Tibial nerve (tissue), 4 donors: ENCODE measurements around the gene ANAPC7. TPM values are rescaled to one million over a fixed set of nuclear protein-coding genes. Genes with fewer than 3 reads are reported as not detected.

Experiments used
- DNase-seq, 2 donors: peaks; one replicate each; pipeline ENCODE4 v3.0.0-alpha.2; 2019; ENCODE audit warnings: low spot score in 2 of 2
- H3K27ac ChIP-seq, 4 donors: fragments of 200-600 bp; sonication (generic) in 3 of 4; one replicate each; pipeline ENCODE4 v1.5.1; 2017 to 2019; ENCODE audit warnings: mild to moderate bottlenecking in 1 of 4
- H3K27me3 ChIP-seq, 2 donors: fragments of 200-600 bp; sonication (generic) in 1 of 2; one replicate each; pipeline versions ENCODE4 v1.5.1 to v1.6.0; 2017 to 2019
- H3K36me3 ChIP-seq, 3 donors: fragments of 200-600 bp; sonication (generic); one replicate each; pipeline ENCODE4 v1.5.1; 2018 to 2019
- H3K4me1 ChIP-seq, 4 donors: fragments of 200-600 bp; sonication (generic) in 3 of 4; one replicate each; pipeline ENCODE4 v1.5.1; 2017 to 2019
- H3K4me3 ChIP-seq, 4 donors: fragments of 200-600 bp; sonication (generic) in 3 of 4; one replicate each; pipeline ENCODE4 v1.5.1; 2017 to 2019; ENCODE audit warnings: mild to moderate bottlenecking in 1 of 4, moderate library complexity in 1 of 4
- H3K9me3 ChIP-seq, 4 donors: fragments of 200-600 bp; sonication (generic) in 3 of 4; one replicate each; pipeline ENCODE4 v1.5.1; 2017 to 2019
- CTCF ChIP-seq, 5 experiments: fragments of 200-600 bp in 3 of 5; fragments of 450-650 bp in 2 of 5; sonication (generic) in 3 of 5; IDR thresholded peaks; one replicate each; pipeline ENCODE4 v1.5.1; 2016 to 2019; ENCODE audit warnings: antibody characterized with exemption in 5 of 5, mild to moderate bottlenecking in 3 of 5, moderate library complexity in 2 of 5
- EP300 ChIP-seq, 2 donors: sonication (generic); formaldehyde crosslinking; IDR thresholded peaks; one replicate each; pipeline ENCODE4 v1.6.1; 2017; ENCODE audit warnings: antibody characterized with exemption in 2 of 2, mild to moderate bottlenecking in 1 of 2
- POLR2A ChIP-seq, 2 donors: fragments of 450-650 bp; IDR thresholded peaks; one replicate each; pipeline ENCODE4 v1.6.1; 2017; ENCODE audit warnings: antibody characterized with exemption in 2 of 2, mild to moderate bottlenecking in 2 of 2, moderate library complexity in 2 of 2
- WGBS, 2 donors: methylation state at CpG; one replicate each; pipeline ENCODE4 v1.1.5; 2018; 5-methylcytosine and 5-hydroxymethylcytosine counted together
- total RNA-seq, 4 donors: library from RNA; depleted of rRNA; stranded (reverse); fragments of >200 nt; gene quantifications; one replicate each; pipeline ENCODE4 v1.1.0, GENCODE V29; 2016

Gene ANAPC7
- total RNA-seq, 4 donors from 2014 or later = 26.3 to 46.7 (median 39.2) TPM

GRCh38 chr12:110373025-110373424 lies 30.5 kb downstream of the ANAPC7 start:
- TF ChIP-seq POLR2A (IDR thresholded peaks at IDR 0.05) = no peak
- TF ChIP-seq EP300 (IDR thresholded peaks at IDR 0.05) = no peak
- TF ChIP-seq CTCF (IDR thresholded peaks at IDR 0.05) = no peak
- H3K4me1 ChIP-seq = peaks cover 0 to 18% (median 3%) of the 10 kb centered on the region in 4 donors
- peaks cover 0 to 82% (median 2%) of the 10 kb centered on the region in 3 donors for H3K36me3 ChIP-seq
- no peaks in the 10 kb centered on the region for H3K27me3 ChIP-seq
- WGBS, 2 donors = 69% methylated on average over 4 of the region's 4 CpGs
- H3K9me3 ChIP-seq = no peaks in the 10 kb centered on the region
- no peak overlapping the region for H3K27ac ChIP-seq
- no peak for DNase-seq
- no peak overlapping the region for H3K4me3 ChIP-seq

- Histone ChIP-seq H3K27ac (no peak overlapping the region), H3K9me3 (no peaks in the 10 kb centered on the region), H3K4me3 (no peak overlapping the region), H3K27me3 (no peaks in the 10 kb centered on the region), H3K36me3 (peaks cover 0 to 73% (median 0%) of the 10 kb centered on the region in 3 donors), H3K4me1 (peaks cover 0 to 18% (median 3%) of the 10 kb centered on the region in 4 donors)
- 86 to 87% methylated on average over 7 of the region's 7 CpGs for WGBS, 2 donors
- no peak for TF ChIP-seq CTCF (IDR thresholded peaks at IDR 0.05)
- no peak for TF ChIP-seq EP300 (IDR thresholded peaks at IDR 0.05)
- TF ChIP-seq POLR2A (IDR thresholded peaks at IDR 0.05) = no peak
- no peak for DNase-seq
These were observed 31.5 kb downstream of the ANAPC7 start for GRCh38 chr12:110372056-110372425.

- Histone ChIP-seq H3K4me3 (no peak overlapping the region), H3K27ac (no peak overlapping the region), H3K9me3 (no peaks in the 10 kb centered on the region), H3K4me1 (peaks cover 0 to 18% (median 3%) of the 10 kb centered on the region in 4 donors), H3K36me3 (peaks cover 0 to 67% (median 0%) of the 10 kb centered on the region in 3 donors), H3K27me3 (no peaks in the 10 kb centered on the region)
- DNase-seq = no peak
- TF ChIP-seq CTCF (IDR thresholded peaks at IDR 0.05) (no peak), EP300 (IDR thresholded peaks at IDR 0.05) (no peak), POLR2A (IDR thresholded peaks at IDR 0.05) (no peak)
- WGBS, 2 donors = 68 to 77% methylated on average over 9 to 11 of the region's 13 CpGs
These were observed 32.0 kb downstream of the ANAPC7 start for GRCh38 chr12:110371408-110372055.

GRCh38 chr12:110370732-110371231 lies 32.7 kb downstream of the ANAPC7 start:
- H3K27me3 ChIP-seq = no peaks in the 10 kb centered on the region
- DNase-seq = no peak
- no peak overlapping the region for H3K4me3 ChIP-seq
- peaks cover 0 to 18% (median 3%) of the 10 kb centered on the region in 4 donors for H3K4me1 ChIP-seq
- no peaks in the 10 kb centered on the region for H3K9me3 ChIP-seq
- H3K36me3 ChIP-seq = peaks cover 0 to 61% (median 0%) of the 10 kb centered on the region in 3 donors
- no peak for TF ChIP-seq CTCF (IDR thresholded peaks at IDR 0.05)
- no peak for TF ChIP-seq EP300 (IDR thresholded peaks at IDR 0.05)
- no peak for TF ChIP-seq POLR2A (IDR thresholded peaks at IDR 0.05)
- H3K27ac ChIP-seq = no peak overlapping the region
- WGBS, 2 donors = 65 to 74% methylated on average over 4 to 10 of the region's 13 CpGs

- Histone ChIP-seq H3K27ac (no peak overlapping the region), H3K9me3 (no peaks in the 10 kb centered on the region), H3K36me3 (peaks cover 0 to 53% (median 0%) of the 10 kb centered on the region in 3 donors), H3K27me3 (no peaks in the 10 kb centered on the region), H3K4me1 (peaks cover 0 to 18% (median 3%) of the 10 kb centered on the region in 4 donors), H3K4me3 (no peak overlapping the region)
- DNase-seq = no peak
- WGBS, 2 donors = 96 to 97% methylated on average over 8 of the region's 8 CpGs
- TF ChIP-seq EP300 (IDR thresholded peaks at IDR 0.05) = no peak
- no peak for TF ChIP-seq CTCF (IDR thresholded peaks at IDR 0.05)
- no peak for TF ChIP-seq POLR2A (IDR thresholded peaks at IDR 0.05)
These were observed 33.5 kb downstream of the ANAPC7 start for GRCh38 chr12:110369992-110370391.
